Uterus (tissue), 2 donors: ENCODE measurements around the gene CARD9.

ENCODE experiments used
- CTCF ChIP-seq, 4 experiments: fragments of 200-600 bp in 2 of 4; fragments of 450-650 bp in 2 of 4; sonication (generic) in 2 of 4; IDR thresholded peaks; one replicate each; pipeline ENCODE4 v1.5.1; 2016 to 2019; ENCODE audit warnings: antibody characterized with exemption in 4 of 4, mild to moderate bottlenecking in 2 of 4, moderate library complexity in 1 of 4
- POLR2A ChIP-seq, 2 donors: fragments of 450-650 bp; IDR thresholded peaks; one replicate each; pipeline ENCODE4 v1.6.1; 2016; ENCODE audit warnings: antibody characterized with exemption in 2 of 2, mild to moderate bottlenecking in 1 of 2, moderate library complexity in 1 of 2

GRCh38 chr9:136392538-136393449 is 19.3 kb upstream of the CARD9 start:
- TF ChIP-seq CTCF (IDR thresholded peaks at IDR 0.05) (no peak), POLR2A (IDR thresholded peaks at IDR 0.05) (no peak)
